ENCODE measurements around the gene LRCH3. TPM values are rescaled to one million over a fixed set of nuclear protein-coding genes. Genes with fewer than 3 reads are reported as not detected.
A peak's percentile ranks its signal among the peaks of the same experiment; 100 is the strongest.

LRCH3 gene
- total RNA-seq, 1 donor from 2014 or later = 42.1 TPM

DNA sequence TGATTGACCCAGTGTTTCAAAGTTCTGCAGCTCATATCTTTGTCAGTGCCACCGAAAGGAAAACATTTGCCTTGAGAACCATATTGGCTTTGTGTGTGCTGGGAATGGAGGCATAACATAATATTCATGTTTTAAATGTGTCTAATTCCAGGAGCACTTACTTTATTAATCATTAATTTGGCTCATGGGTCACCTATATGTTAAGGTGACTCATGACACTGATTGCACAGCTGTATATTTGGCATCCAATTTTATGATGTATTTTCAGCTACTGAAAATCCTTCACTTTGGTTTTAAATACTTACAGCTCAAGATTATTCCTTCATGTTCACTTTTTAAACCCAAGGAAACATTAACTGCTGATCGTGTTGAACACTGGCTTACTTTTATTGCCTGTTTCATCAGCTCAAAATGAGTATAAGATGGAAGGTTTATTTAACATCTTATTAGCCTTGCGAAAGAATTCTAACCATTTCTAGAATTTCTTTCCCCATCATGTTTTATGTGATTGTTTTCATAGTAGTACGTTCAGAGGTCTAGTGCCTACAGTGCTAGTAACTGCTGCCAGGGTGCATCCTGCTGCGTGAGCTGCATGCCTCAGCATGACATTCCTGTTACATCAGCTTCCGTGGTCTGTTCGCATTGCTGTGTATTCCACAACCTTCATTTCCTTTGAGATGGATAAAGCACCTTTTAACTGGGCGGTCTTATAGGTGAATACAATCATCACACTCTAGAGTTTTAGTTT, 63.7 kb downstream of the LRCH3 start:
- H3K79me2 ChIP-seq (ENCODE audit: insufficient read depth, low read length) = no peaks in the 10 kb centered on the region
- FAIRE-seq (peak; percentile 94), DNase-seq (ENCODE audit: low read depth) (peak; percentile 94)
- Mint-ChIP-seq H3K27ac (ENCODE audit: unreplicated experiment) (peak overlapping the region; percentile 99), H3K9me3 (ENCODE audit: unreplicated experiment) (peaks cover 2% of the 10 kb centered on the region), H3K4me1 (ENCODE audit: low read depth, unreplicated experiment) (peaks cover 26% of the 10 kb centered on the region), H3K27me3 (ENCODE audit: low read depth, unreplicated experiment) (no peaks in the 10 kb centered on the region), H3K4me3 (ENCODE audit: unreplicated experiment) (peak overlapping the region; percentile 45), H3K36me3 (ENCODE audit: low read depth, unreplicated experiment) (peaks cover 19% of the 10 kb centered on the region)
- peak overlapping the region; percentile 66 for H3K27ac ChIP-seq (ENCODE audit: low read depth, low read length)
- H4K20me1 ChIP-seq (ENCODE audit: insufficient read depth, low read length) = peaks cover 2% of the 10 kb centered on the region
- peak overlapping the region; percentile 36 for H3K9ac ChIP-seq (ENCODE audit: low read length)
- no peak overlapping the region for H2AFZ ChIP-seq (ENCODE audit: low read depth, low read length)
- H3K27me3 ChIP-seq (ENCODE audit: insufficient read depth, low read length) = no peaks in the 10 kb centered on the region
- TF ChIP-seq, protein P1, sequence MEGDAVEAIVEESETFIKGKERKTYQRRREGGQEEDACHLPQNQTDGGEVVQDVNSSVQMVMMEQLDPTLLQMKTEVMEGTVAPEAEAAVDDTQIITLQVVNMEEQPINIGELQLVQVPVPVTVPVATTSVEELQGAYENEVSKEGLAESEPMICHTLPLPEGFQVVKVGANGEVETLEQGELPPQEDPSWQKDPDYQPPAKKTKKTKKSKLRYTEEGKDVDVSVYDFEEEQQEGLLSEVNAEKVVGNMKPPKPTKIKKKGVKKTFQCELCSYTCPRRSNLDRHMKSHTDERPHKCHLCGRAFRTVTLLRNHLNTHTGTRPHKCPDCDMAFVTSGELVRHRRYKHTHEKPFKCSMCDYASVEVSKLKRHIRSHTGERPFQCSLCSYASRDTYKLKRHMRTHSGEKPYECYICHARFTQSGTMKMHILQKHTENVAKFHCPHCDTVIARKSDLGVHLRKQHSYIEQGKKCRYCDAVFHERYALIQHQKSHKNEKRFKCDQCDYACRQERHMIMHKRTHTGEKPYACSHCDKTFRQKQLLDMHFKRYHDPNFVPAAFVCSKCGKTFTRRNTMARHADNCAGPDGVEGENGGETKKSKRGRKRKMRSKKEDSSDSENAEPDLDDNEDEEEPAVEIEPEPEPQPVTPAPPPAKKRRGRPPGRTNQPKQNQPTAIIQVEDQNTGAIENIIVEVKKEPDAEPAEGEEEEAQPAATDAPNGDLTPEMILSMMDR (IDR thresholded peaks at IDR 0.05; ENCODE audit: insufficient read depth, low read depth, low read length) = no peak
- TF ChIP-seq EZH2 (IDR thresholded peaks at IDR 0.05; ENCODE audit: insufficient read depth, low read length) = no peak
- H3K9me3 ChIP-seq (ENCODE audit: insufficient read depth, low read depth, low read length) = no peaks in the 10 kb centered on the region
- H3K4me2 ChIP-seq (ENCODE audit: low read length) = peak overlapping the region; percentile 64
- peaks cover 14% of the 10 kb centered on the region for H3K4me1 ChIP-seq (ENCODE audit: insufficient read depth, low read length)
- H3K4me3 ChIP-seq (ENCODE audit: insufficient read depth, low read depth, low read length) = no peak overlapping the region
- peaks cover 21% of the 10 kb centered on the region for H3K36me3 ChIP-seq (ENCODE audit: insufficient read depth, low read length)

DNA sequence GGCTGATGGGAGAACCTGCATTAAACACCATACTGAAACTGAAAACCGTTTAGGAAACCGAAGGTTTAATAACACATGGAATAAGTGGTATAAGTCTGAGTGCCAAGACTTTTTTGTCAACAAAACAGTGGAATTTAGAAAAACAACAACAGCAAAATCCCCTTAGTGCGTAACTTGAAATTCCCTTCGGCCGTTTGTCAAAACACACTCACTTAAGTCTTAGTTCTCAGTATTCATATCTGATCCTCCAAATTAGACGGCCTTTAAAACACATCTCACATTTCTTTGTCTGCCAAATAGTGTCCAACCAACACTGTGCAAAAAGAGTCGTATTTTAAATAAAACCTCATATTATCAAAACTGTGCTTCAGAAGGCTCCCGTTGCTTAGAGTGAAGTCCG, 64.5 kb downstream of the LRCH3 start:
- H3K27ac Mint-ChIP-seq (ENCODE audit: unreplicated experiment) = peak overlapping the region; percentile 99

More for the DNA sequence above, 64.5 kb downstream of the LRCH3 start:
- no peak for FAIRE-seq
- Histone ChIP-seq H3K4me2 (ENCODE audit: low read length) (peak overlapping the region; percentile 64), H4K20me1 (ENCODE audit: insufficient read depth, low read length) (no peaks in the 10 kb centered on the region), H3K27me3 (ENCODE audit: insufficient read depth, low read length) (no peaks in the 10 kb centered on the region), H2AFZ (ENCODE audit: low read depth, low read length) (no peak overlapping the region), H3K4me1 (ENCODE audit: insufficient read depth, low read length) (peaks cover 14% of the 10 kb centered on the region), H3K27ac (ENCODE audit: low read depth, low read length) (peak overlapping the region; percentile 65), H3K79me2 (ENCODE audit: insufficient read depth, low read length) (no peaks in the 10 kb centered on the region), H3K9ac (ENCODE audit: low read length) (peak overlapping the region; percentile 0), H3K9me3 (ENCODE audit: insufficient read depth, low read depth, low read length) (no peaks in the 10 kb centered on the region), H3K4me3 (ENCODE audit: insufficient read depth, low read depth, low read length) (no peak overlapping the region), H3K36me3 (ENCODE audit: insufficient read depth, low read length) (peaks cover 18% of the 10 kb centered on the region)
- TF ChIP-seq EZH2 (IDR thresholded peaks at IDR 0.05; ENCODE audit: insufficient read depth, low read length) = no peak
- TF ChIP-seq, protein P1 (IDR thresholded peaks at IDR 0.05; ENCODE audit: insufficient read depth, low read depth, low read length) = no peak
- no peak overlapping the region for H3K4me3 Mint-ChIP-seq (ENCODE audit: unreplicated experiment)
- DNase-seq (ENCODE audit: low read depth) = no peak
- peaks cover 19% of the 10 kb centered on the region for H3K36me3 Mint-ChIP-seq (ENCODE audit: low read depth, unreplicated experiment)
- peaks cover 26% of the 10 kb centered on the region for H3K4me1 Mint-ChIP-seq (ENCODE audit: low read depth, unreplicated experiment)
- peaks cover 2% of the 10 kb centered on the region for H3K9me3 Mint-ChIP-seq (ENCODE audit: unreplicated experiment)
- H3K27me3 Mint-ChIP-seq (ENCODE audit: low read depth, unreplicated experiment) = no peaks in the 10 kb centered on the region
